GM18502 (cell line): ENCODE measurements around the gene PCSK7.
A peak's percentile ranks its signal among the peaks of the same experiment; 100 is the strongest.
"Not testable (repeated sequence)": the region's sequence is repeated elsewhere in the genome, so short reads cannot be mapped to it uniquely, and the experiment has no call there.

ENCODE experiments used
- ATAC-seq: cut with Tn5 transposase; IDR thresholded peaks from one replicate; pipeline ENCODE4 v1.9.1; 2021; ENCODE audit warnings: mild to moderate bottlenecking; ENCODE audit not compliant: unreplicated experiment, poor library complexity

Gene PCSK7

DNA sequence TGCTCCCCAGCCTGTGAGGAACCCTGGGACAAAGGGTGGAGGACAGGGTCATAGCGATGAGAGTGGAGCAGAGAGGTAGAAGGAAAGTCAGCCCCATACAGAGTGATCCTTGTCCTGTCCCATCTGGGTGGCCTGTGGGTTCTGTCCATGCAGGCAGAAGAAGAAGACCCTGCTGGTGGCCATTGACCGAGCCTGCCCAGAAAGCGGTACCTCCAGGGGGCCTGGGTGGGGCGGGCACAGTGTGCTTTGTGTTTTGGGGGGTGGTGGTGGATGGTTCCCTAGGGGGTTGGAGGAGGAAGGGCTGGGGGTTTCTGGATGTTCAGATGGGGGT lies 45.5 kb downstream of the PCSK7 start:
- ATAC-seq = no peak

DNA sequence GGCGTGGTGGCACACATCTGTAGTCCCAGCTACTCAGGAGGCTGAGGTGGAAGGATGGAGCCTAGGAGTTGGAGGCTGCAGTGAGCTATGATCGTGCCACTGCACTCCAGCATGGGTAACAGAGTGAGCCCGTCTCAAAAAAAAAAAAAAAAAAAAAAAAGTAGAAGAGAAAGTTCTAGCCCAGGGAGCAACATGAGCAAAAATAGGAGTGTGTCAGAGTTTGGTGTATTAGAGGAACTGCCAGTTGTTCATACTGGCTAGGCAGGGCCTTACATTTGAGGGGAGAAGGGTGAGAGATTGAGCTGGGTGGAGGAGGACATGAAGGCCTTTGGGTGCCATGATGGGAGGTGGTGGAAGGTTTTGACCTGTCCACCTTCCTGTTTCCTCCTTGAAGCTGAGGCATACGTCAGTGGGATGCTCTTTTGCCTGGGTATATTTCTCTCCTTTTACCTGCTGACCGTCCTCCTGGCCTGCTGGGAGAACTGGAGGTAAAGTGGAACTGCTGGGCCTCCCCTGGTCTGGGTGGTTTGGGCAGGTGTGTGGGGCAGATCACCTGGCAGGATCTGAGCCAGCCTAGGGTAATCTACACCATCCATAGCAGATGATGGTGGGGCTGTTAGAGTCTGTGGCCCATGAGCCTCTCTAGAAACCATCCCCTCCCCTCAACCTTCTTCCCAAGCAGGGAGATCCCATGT lies 46.0 kb downstream of the PCSK7 start:
- ATAC-seq = peak; percentile 54

DNA sequence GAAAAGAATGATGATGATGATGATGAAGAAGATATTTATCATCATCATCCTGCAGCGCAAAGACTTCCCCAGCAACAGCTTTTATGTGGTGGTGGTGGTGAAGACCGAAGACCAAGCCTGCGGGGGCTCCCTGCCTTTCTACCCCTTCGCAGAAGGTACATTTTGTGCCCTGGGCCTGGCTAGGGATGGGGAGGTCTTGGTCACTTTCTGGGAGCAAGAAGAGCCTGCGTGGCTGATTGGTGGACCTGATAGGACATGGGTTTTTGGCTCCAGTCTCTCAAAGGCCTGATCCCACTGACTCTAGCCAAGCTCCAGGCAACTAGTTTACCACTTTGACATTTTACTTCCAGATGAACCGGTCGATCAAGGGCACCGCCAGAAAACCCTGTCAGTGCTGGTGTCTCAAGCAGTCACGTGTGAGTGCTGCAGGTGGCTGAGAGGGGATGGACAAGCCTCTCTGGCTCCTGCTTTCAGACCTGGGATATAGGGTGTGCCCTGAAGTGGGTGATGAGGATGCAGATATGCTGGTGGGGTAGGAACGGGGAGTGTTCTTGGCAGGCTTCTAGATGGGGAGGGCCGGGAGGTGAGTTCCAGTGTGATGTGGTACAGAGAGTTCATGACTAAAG lies 48.0 kb downstream of the PCSK7 start:
- no peak for ATAC-seq

DNA sequence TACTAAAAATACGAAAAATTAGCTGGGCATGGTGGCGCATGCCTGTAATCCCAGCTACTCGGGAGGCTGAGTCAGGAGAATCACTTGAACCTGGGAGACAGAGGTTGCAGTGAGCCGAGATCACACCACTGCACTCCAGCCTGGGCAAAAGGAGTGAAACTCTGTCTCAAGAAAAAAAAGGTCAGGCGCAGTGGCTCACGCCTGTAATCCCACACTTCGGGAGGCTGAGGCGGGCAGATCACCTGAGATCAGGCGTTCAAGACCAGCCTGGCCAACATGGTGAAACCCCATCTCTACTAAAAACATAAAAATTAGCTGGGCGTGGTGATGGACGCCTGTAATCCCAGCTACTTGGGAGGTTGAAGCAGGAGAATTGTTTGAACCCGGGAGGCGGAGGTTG lies 48.7 kb downstream of the PCSK7 start:
- not testable (repeated sequence) for ATAC-seq

- ATAC-seq = no peak
Observed at GRCh38 chr11:117182551-117182935, 49.3 kb downstream of the PCSK7 start.

DNA sequence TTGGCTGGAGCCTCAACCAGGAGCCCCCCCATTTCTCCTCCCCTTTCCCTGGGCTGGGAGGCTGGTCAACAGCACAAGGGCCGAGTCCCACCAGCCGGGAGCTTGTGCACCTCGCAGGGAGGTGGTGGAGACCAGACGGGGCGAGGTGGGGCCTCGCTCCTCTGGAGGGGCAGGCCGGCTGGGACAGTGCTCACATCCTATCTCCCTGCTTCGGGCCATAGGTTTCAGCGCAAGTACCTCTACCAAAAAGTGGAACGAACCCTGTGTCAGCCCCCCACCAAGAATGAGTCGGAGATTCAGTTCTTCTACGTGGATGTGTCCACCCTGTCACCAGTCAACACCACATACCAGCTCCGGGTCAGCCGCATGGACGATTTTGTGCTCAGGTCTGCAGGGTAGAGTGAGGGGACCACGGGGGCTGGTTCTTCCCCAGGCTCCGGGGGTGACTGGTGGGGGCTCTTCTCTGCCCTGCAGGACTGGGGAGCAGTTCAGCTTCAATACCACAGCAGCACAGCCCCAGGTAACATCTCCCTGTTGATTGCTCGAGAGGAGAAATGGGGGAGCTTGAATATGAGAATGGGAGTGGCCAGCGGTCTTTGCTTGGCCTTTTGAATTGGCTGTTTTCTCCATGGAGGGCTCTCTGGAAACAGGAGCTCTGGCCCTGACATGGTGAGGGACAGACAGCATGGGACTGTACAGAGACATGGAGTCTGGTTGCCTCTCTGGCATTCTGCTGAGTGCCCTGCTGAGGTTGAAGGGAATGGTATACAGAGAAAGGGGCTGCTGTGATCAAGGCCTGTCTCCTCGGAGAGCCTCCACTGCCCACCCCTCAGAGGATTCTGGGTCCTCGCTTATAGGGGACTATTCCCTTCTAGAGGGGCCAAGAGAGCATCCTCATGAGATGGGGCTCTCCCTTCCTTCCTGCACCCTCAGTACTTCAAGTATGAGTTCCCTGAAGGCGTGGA lies 50.0 kb downstream of the PCSK7 start:
- no peak for ATAC-seq

- peak; percentile 37 for ATAC-seq
Observed at GRCh38 chr11:117180661-117181585, 51.0 kb downstream of the PCSK7 start.

DNA sequence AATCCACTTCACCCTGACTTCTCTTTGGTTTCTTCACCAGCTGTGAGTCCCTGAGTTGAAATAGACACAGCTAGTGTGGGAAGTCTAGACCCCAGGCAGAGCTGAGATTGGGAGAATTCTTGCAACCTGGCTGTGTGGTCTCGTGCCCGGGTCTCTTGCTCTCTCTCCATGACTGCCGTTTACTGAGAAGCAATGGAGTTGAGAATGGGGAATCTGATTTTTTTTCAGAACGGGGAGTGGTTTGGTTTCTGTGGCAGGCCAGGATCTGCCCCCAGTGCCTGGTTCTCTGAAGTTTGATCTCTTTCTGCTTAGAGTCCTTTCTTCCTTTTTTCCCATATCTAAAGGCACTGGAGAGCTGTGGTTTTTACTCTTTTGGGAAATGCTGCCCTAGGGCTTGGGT lies 51.9 kb downstream of the PCSK7 start:
- no peak for ATAC-seq

DNA sequence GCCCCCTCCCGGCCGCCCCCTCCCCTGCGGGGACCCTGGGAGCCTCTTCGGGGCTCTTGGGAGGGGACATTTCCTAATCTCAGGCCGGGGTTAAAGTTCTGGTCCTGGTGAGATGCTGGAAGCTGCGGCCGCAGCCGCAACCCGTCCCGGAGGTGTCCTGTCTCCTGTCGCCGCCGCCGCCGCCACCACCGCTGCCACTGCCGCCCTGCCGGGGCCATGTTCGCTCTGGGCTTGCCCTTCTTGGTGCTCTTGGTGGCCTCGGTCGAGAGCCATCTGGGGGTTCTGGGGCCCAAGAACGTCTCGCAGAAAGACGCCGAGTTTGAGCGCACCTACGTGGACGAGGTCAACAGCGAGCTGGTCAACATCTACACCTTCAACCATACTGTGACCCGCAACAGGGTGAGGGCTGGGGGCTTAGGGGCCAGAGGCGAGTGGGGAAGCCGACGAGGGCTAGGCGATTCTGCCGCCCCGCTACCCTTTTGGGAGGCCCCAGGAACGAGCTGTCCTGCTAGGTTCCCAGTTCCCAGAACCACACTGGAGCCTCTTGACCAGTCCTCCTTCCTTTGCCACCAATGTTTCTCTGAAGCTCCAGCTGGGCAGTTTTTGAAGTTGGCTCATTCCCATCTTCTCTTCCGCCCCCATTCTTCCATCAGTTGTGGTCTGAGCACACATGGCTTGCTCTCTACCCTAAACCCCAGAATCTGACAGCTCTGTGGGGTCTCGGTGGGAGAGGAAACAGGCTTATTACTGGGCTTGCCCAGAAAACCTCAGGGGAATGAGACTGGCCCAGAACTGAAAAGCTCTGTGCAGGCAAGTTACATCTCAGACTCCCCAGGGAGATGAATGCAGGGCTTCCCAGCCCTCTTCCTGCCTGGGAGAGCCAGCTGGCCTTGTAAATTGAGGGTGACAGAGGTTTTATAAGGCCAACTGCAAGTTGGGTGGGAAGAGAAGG lies 52.5 kb downstream of the PCSK7 start:
- ATAC-seq = peak; percentile 29

GRCh38 chr11:117178210-117179034 lies 53.5 kb downstream of the PCSK7 start, which contains the start of gene SIDT2:
Gene SIDT2 (plus strand): TSS chr11:117178743. CDS start chr11:117179264, 521 bp downstream.
- peak; percentile 90 for ATAC-seq

DNA sequence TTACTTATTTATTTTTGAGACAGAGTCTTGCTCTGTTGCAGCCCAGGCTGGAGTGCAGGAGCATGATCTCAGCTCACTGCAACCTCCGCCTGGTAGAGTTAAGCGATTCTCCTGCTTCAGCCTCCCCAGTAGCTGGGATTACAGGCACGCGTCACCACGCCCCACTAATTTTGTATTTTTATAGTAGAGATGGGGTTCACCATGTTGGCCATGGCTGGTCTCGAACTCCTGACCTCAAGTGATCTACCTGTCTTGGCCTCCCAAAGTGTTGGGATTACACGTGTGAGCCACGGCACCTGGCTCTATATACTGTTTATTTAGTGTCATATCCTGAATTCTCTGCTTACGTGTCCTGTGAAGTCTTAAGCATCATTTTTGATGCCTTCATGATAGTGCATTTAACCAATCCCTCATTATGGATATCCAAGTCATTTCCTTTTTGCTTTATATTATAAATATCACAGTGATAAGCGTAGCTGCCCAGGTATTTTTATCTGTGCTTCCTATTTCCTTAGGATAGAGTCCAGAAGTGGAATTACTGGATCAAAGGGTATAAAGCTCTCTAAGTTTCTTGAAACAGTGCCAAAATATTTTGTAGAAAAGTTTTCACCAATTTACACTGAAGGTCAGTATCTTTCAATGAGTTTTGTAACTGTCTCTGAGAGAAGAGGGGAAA lies 54.2 kb downstream of the PCSK7 start:
- ATAC-seq = no peak

DNA sequence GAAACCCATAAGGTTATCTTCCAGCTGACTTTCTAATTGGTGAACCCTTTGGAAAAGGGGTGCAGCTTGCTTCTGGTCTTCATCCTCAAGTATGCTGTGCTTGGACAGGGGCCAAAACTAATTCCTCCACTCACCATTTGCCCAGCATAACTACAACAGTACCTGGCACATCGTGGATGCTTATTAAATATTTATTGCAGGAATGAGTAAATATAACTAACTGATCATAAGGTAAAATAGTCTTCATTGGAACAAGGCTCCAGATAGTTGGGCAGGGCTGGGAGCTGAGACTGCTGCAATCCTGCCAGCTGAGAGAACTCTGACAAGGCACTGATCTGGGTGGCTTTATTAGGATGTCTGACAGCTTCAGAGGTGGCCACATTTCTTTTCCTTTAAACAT lies 55.7 kb downstream of the PCSK7 start:
- no peak for ATAC-seq

GRCh38 chr11:117175781-117176180 lies 56.1 kb downstream of the PCSK7 start:
- no peak for ATAC-seq

DNA sequence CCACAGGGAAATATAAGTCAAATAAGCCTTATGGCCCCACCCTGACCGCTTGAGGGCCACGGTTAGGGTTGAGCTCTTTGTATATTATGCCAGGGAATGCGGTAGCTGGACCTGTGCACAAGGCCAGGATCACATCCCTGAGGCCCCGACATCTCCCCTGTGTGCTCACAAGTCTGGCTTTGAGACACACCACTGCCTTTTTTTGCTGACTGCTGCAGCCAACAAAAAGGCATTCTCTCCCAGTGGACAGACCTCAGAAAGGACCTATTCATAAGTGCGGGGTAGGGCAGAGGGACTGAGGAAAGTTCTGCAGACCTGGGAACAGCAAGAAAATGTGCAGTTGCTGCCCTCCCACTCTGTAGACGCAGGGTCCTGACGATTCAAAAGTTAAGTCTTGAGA lies 56.8 kb downstream of the PCSK7 start:
- ATAC-seq = no peak

DNA sequence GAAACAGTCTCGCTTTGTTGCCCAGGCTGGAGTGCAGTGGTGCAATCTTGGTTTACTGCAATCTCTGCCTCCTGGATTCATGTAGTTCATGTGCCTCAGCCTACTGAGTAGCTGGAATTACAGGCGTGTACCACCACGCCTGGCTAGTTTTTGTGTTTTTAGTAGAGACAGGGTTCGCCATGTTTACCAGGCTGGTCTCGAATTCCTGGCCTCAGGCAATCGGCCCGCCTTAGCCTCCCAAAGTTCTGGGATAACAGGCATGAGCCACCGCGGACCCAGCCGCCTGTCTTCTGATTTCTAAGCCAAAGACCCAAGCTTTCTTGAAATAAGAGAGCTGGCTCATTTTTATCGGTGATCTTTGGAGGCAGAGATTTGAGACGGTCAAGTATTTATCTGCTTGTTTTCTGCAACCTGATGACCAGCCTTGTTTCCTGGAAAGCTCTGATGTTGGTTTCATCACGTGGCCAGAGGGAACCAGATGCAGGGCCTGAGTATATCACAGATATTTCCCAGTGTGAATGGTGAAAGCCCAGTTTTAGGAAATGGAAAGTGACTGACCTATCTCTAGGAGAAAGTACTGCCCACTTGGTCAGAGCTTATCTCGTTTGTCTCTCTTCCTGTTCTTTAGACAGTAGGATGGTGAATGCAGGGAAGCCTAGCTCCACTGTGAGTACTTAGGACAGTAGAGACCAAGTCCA lies 59.0 kb downstream of the PCSK7 start:
- ATAC-seq = no peak

DNA sequence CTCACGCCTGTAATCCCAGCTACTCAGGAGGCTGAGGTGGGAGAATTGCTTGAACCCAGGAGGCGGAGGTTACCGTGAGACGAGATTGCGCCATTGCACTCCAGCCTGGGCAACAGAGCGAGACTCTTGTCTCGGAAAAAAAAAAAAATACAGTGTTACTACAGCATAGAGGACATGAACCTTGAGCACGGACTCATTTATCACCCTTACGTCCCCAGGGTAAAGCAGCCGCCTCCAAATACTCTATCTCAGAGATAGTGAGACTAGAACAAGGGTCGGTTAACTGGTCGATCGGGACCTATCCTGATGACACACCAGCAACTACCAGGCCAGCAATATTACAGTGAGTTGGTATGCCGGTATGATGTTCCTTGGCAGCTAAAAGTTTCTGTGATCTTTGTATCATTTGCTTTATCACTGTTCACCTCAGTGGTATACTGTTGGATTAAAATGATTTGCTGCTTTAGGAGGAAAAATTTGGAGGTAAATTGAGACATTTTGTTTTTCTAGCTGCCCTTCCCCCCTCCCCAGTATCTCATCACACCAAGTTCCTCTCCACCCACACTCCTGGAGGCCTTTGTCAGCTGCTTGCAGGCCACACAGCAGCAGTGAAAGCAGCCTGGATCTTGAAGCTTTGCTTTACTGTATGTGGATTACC lies 60.3 kb downstream of the PCSK7 start:
- no peak for ATAC-seq

DNA sequence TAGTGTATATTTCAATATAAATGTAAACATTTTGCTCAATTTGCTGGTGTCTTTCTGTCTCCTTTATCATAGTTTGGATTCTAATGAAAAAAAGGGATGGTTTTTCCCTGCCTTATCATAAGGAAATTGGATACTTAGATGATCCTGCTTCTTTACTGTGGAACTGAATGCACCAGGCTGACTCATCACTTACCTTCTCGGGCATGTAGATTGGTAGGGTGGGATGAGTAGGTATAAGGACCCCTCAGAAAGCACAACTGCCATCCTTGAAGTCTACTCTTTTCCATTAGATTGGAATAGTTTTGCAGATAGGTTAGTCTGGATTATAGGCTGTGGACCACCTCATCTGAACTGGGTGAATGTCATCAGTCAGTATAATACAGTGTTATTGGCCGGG lies 60.9 kb downstream of the PCSK7 start:
- no peak for ATAC-seq
